ENCODE measurements around the gene IKZF3.
"Not testable (repeated sequence)": the region's sequence is repeated elsewhere in the genome, so short reads cannot be mapped to it uniquely, and the experiment has no call there.

Gene IKZF3

GRCh38 chr17:39772987-39773934 is 90.9 kb downstream of the IKZF3 start:
- Histone ChIP-seq H3K9me3 (ENCODE audit: low read length) (no peaks in the 10 kb centered on the region), H3K27ac (ENCODE audit: low read depth, low read length) (no peak overlapping the region), H3K9ac (ENCODE audit: low read length) (no peak overlapping the region), H3K4me3 (ENCODE audit: low read depth in 1 of 2, low read length in 2 of 2) (no peak overlapping the region), H3K36me3 (ENCODE audit: insufficient read depth, low read length) (no peaks in the 10 kb centered on the region), H3K27me3 (ENCODE audit: control insufficient read depth in 1 of 2, insufficient read depth in 2 of 2, low read length in 2 of 2) (no peaks in the 10 kb centered on the region), H3K4me1 (ENCODE audit: insufficient read depth, low read length) (no peaks in the 10 kb centered on the region)

GRCh38 chr17:39772415-39772814 is 91.7 kb downstream of the IKZF3 start:
- Histone ChIP-seq H3K4me1 (ENCODE audit: insufficient read depth, low read length) (no peaks in the 10 kb centered on the region), H3K27me3 (ENCODE audit: control insufficient read depth in 1 of 2, insufficient read depth in 2 of 2, low read length in 2 of 2) (no peaks in the 10 kb centered on the region), H3K9ac (ENCODE audit: low read length) (no peak overlapping the region), H3K9me3 (ENCODE audit: low read length) (no peaks in the 10 kb centered on the region), H3K4me3 (ENCODE audit: low read depth in 1 of 2, low read length in 2 of 2) (no peak overlapping the region), H3K36me3 (ENCODE audit: insufficient read depth, low read length) (no peaks in the 10 kb centered on the region), H3K27ac (ENCODE audit: low read depth, low read length) (no peak overlapping the region)

- Histone ChIP-seq H3K4me3 (ENCODE audit: low read depth in 1 of 2, low read length in 2 of 2) (no peak overlapping the region), H3K36me3 (ENCODE audit: insufficient read depth, low read length) (no peaks in the 10 kb centered on the region), H3K9me3 (ENCODE audit: low read length) (no peaks in the 10 kb centered on the region), H3K27ac (ENCODE audit: low read depth, low read length) (no peak overlapping the region), H3K9ac (ENCODE audit: low read length) (no peak overlapping the region), H3K27me3 (ENCODE audit: control insufficient read depth in 1 of 2, insufficient read depth in 2 of 2, low read length in 2 of 2) (no peaks in the 10 kb centered on the region), H3K4me1 (ENCODE audit: insufficient read depth, low read length) (no peaks in the 10 kb centered on the region)
Observed at GRCh38 chr17:39769974-39770587, 94.0 kb downstream of the IKZF3 start.

- Histone ChIP-seq H3K27ac (ENCODE audit: low read depth, low read length) (no peak overlapping the region), H3K9me3 (ENCODE audit: low read length) (no peaks in the 10 kb centered on the region), H3K36me3 (ENCODE audit: insufficient read depth, low read length) (no peaks in the 10 kb centered on the region), H3K9ac (ENCODE audit: low read length) (no peak overlapping the region), H3K4me3 (ENCODE audit: low read depth in 1 of 2, low read length in 2 of 2) (no peak overlapping the region), H3K4me1 (ENCODE audit: insufficient read depth, low read length) (no peaks in the 10 kb centered on the region), H3K27me3 (ENCODE audit: control insufficient read depth in 1 of 2, insufficient read depth in 2 of 2, low read length in 2 of 2) (no peaks in the 10 kb centered on the region)
Observed at GRCh38 chr17:39767147-39767546, 97.0 kb downstream of the IKZF3 start.

- H3K27ac ChIP-seq (ENCODE audit: low read depth, low read length), result no peak overlapping the region
- no peaks in the 10 kb centered on the region for H3K9me3 ChIP-seq (ENCODE audit: low read length)
- H3K4me3 ChIP-seq (ENCODE audit: low read depth in 1 of 2, low read length in 2 of 2), result no peak overlapping the region
- no peaks in the 10 kb centered on the region for H3K4me1 ChIP-seq (ENCODE audit: insufficient read depth, low read length)
- no peak overlapping the region for H3K9ac ChIP-seq (ENCODE audit: low read length)
- H3K27me3 ChIP-seq (ENCODE audit: control insufficient read depth in 1 of 2, insufficient read depth in 2 of 2, low read length in 2 of 2), result no peaks in the 10 kb centered on the region
- no peaks in the 10 kb centered on the region for H3K36me3 ChIP-seq (ENCODE audit: insufficient read depth, low read length)
Observed at GRCh38 chr17:39765766-39766165, 98.3 kb downstream of the IKZF3 start.

GRCh38 chr17:39765175-39765574 is 98.9 kb downstream of the IKZF3 start:
- H3K27me3 ChIP-seq (ENCODE audit: control insufficient read depth in 1 of 2, insufficient read depth in 2 of 2, low read length in 2 of 2), result no peaks in the 10 kb centered on the region
- no peak overlapping the region for H3K27ac ChIP-seq (ENCODE audit: low read depth, low read length)
- H3K9ac ChIP-seq (ENCODE audit: low read length), result no peak overlapping the region
- no peaks in the 10 kb centered on the region for H3K36me3 ChIP-seq (ENCODE audit: insufficient read depth, low read length)
- H3K4me1 ChIP-seq (ENCODE audit: insufficient read depth, low read length), result no peaks in the 10 kb centered on the region
- H3K9me3 ChIP-seq (ENCODE audit: low read length), result no peaks in the 10 kb centered on the region
- H3K4me3 ChIP-seq (ENCODE audit: low read depth in 1 of 2, low read length in 2 of 2), result no peak overlapping the region

GRCh38 chr17:39764171-39764570 is 99.9 kb downstream of the IKZF3 start:
- H3K27me3 ChIP-seq (ENCODE audit: control insufficient read depth in 1 of 2, insufficient read depth in 2 of 2, low read length in 2 of 2); H3K9ac ChIP-seq (ENCODE audit: low read length); H3K9me3 ChIP-seq (ENCODE audit: low read length); H3K4me3 ChIP-seq (ENCODE audit: low read depth in 1 of 2, low read length in 2 of 2); H3K27ac ChIP-seq (ENCODE audit: low read depth, low read length); H3K4me1 ChIP-seq (ENCODE audit: insufficient read depth, low read length); H3K36me3 ChIP-seq (ENCODE audit: insufficient read depth, low read length): not testable (repeated sequence)

GRCh38 chr17:39763051-39763820 is 100.9 kb downstream of the IKZF3 start:
- Histone ChIP-seq H3K36me3 (ENCODE audit: insufficient read depth, low read length) (no peaks in the 10 kb centered on the region), H3K27ac (ENCODE audit: low read depth, low read length) (no peak overlapping the region)

GRCh38 chr17:39761861-39762496 is 102.1 kb downstream of the IKZF3 start:
- Histone ChIP-seq H3K27me3 (ENCODE audit: control insufficient read depth in 1 of 2, insufficient read depth in 2 of 2, low read length in 2 of 2) (no peaks in the 10 kb centered on the region), H3K36me3 (ENCODE audit: insufficient read depth, low read length) (no peaks in the 10 kb centered on the region), H3K4me3 (ENCODE audit: low read depth in 1 of 2, low read length in 2 of 2) (no peak overlapping the region), H3K9me3 (ENCODE audit: low read length) (no peaks in the 10 kb centered on the region), H3K4me1 (ENCODE audit: insufficient read depth, low read length) (no peaks in the 10 kb centered on the region), H3K27ac (ENCODE audit: low read depth, low read length) (no peak overlapping the region), H3K9ac (ENCODE audit: low read length) (no peak overlapping the region)

More at GRCh38 chr17:39763051-39763820, 100.9 kb downstream of the IKZF3 start:
- Histone ChIP-seq H3K9me3 (ENCODE audit: low read length) (no peaks in the 10 kb centered on the region), H3K27me3 (ENCODE audit: control insufficient read depth in 1 of 2, insufficient read depth in 2 of 2, low read length in 2 of 2) (no peaks in the 10 kb centered on the region), H3K4me3 (ENCODE audit: low read depth in 1 of 2, low read length in 2 of 2) (no peak overlapping the region), H3K4me1 (ENCODE audit: insufficient read depth, low read length) (no peaks in the 10 kb centered on the region), H3K9ac (ENCODE audit: low read length) (no peak overlapping the region)

GRCh38 chr17:39759204-39759603 is 104.9 kb downstream of the IKZF3 start:
- Histone ChIP-seq H3K9ac (ENCODE audit: low read length) (no peak overlapping the region), H3K27ac (ENCODE audit: low read depth, low read length) (no peak overlapping the region), H3K9me3 (ENCODE audit: low read length) (no peaks in the 10 kb centered on the region), H3K4me1 (ENCODE audit: insufficient read depth, low read length) (peaks cover 7% of the 10 kb centered on the region), H3K36me3 (ENCODE audit: insufficient read depth, low read length) (no peaks in the 10 kb centered on the region), H3K27me3 (ENCODE audit: control insufficient read depth in 1 of 2, insufficient read depth in 2 of 2, low read length in 2 of 2) (no peaks in the 10 kb centered on the region), H3K4me3 (ENCODE audit: low read depth in 1 of 2, low read length in 2 of 2) (no peak overlapping the region)

All from muscle layer of colon (tissue), 2 donors.